H1 (cell line): Measurements from ENCODE around the gene CST2. TPM values are rescaled to one million over a fixed set of nuclear protein-coding genes. Genes with fewer than 3 reads are reported as not detected.

Experiments
- CTCF ChIA-PET: fragments of 300-600 bp; sonication (Branson Sonifier 250); formaldehyde crosslinking; loops from one replicate; lab custom pipeline; 2021; ENCODE audit not compliant: partially characterized antibody; lab: Charles Lee
- POLR2A ChIA-PET: fragments of 300-600 bp; sonication (Branson Sonifier 250); formaldehyde crosslinking; loops from one replicate; lab custom pipeline; 2021; ENCODE audit warnings: inconsistent platforms; ENCODE audit not compliant: partially characterized antibody; lab: Charles Lee
- DNase-seq, 2 experiments: peaks; one replicate each; pipeline versions ENCODE4 v3.0.0 to v3.0.0-alpha.2; 2010 to 2022; ENCODE audit warnings: low spot score in 2 of 2, low read depth in 1 of 2, mixed read lengths in 1 of 2
- FAIRE-seq: peaks from 2 replicates; lab custom pipeline; 2011; peaks lifted over from hg19 to GRCh38; lab: Jason Lieb, UNC
- H2AFZ ChIP-seq: 2 replicates; pipeline ENCODE4 v1.8.1; 2012; ENCODE audit warnings: low read length, inconsistent platforms
- H2AK5ac ChIP-seq: 2 replicates; pipeline ENCODE4 v1.6.1; 2013; ENCODE audit warnings: low read depth, low read length
- H2BK120ac ChIP-seq: replicated peaks from 2 replicates; pipeline ENCODE3; 2013; ENCODE audit warnings: low read depth, low read length, inconsistent platforms
- H2BK12ac ChIP-seq: 2 replicates; pipeline ENCODE4 v1.6.1; 2013; ENCODE audit warnings: low read depth, low read length
- H2BK15ac ChIP-seq: 2 replicates; pipeline ENCODE4 v1.6.1; 2013; ENCODE audit warnings: low read length
- H2BK20ac ChIP-seq: 2 replicates; pipeline ENCODE4 v1.6.1; 2013; ENCODE audit warnings: low read length
- H2BK5ac ChIP-seq: 2 replicates; pipeline ENCODE4 v1.6.1; 2013; ENCODE audit warnings: low read depth, low read length
- H3K14ac ChIP-seq: 2 replicates; pipeline ENCODE4 v1.6.1; 2013; ENCODE audit warnings: inconsistent platforms; ENCODE audit not compliant: insufficient read length
- H3K18ac ChIP-seq: 2 replicates; pipeline ENCODE4 v1.6.1; 2013; ENCODE audit warnings: low read length; ENCODE audit errors: extremely low read depth
- H3K23ac ChIP-seq: 2 replicates; pipeline ENCODE4 v1.6.1; 2013; ENCODE audit warnings: inconsistent platforms; ENCODE audit not compliant: insufficient read length
- H3K23me2 ChIP-seq: 2 replicates; pipeline ENCODE4 v1.6.1; 2013; ENCODE audit warnings: low read depth, low read length
- H3K27ac ChIP-seq: 2 replicates; pipeline ENCODE4 v1.6.1; 2011; ENCODE audit warnings: low read depth, low read length, inconsistent platforms
- H3K27me3 ChIP-seq, 4 experiments: replicated peaks in 1 of 4; 1 replicate in 1 of 4; 2 replicates in 3 of 4; pipeline versions ENCODE4 v1.6.1 to v1.8.1; 2011 to 2013; ENCODE audit warnings: low read length in 3 of 4, mild to moderate bottlenecking in 3 of 4, inconsistent platforms in 2 of 4, mixed read lengths in 2 of 4, moderate library complexity in 1 of 4; ENCODE audit not compliant: control insufficient read depth in 3 of 4, insufficient read depth in 3 of 4; ENCODE audit errors: extremely low read depth in 1 of 4
- H3K36me3 ChIP-seq, 4 experiments: 2 replicates each; pipeline versions ENCODE4 v1.6.1 to v1.8.1; 2011 to 2013; ENCODE audit warnings: mild to moderate bottlenecking in 4 of 4, low read length in 3 of 4, moderate library complexity in 2 of 4, control low read depth in 1 of 4, inconsistent platforms in 1 of 4; ENCODE audit not compliant: insufficient read depth in 4 of 4, control insufficient read depth in 2 of 4
- H3K4ac ChIP-seq: replicated peaks from 2 replicates; pipeline ENCODE3; 2013; ENCODE audit warnings: low read length, low read depth, mixed read lengths, inconsistent platforms; ENCODE audit not compliant: insufficient read length
- H3K4me1 ChIP-seq, 4 experiments: replicated peaks in 1 of 4; 1 replicate in 1 of 4; 2 replicates in 3 of 4; pipeline versions ENCODE4 v1.6.1 to v1.8.1; 2011 to 2013; ENCODE audit warnings: low read length in 3 of 4, inconsistent platforms in 2 of 4, mixed read lengths in 1 of 4; ENCODE audit not compliant: insufficient read depth in 4 of 4, control insufficient read depth in 3 of 4
- H3K4me2 ChIP-seq, 2 experiments: 2 replicates each; pipeline versions ENCODE4 v1.6.1 to v1.8.1; 2011 to 2013; ENCODE audit warnings: low read depth in 2 of 2, low read length in 2 of 2, control low read depth in 1 of 2, inconsistent platforms in 1 of 2, mild to moderate bottlenecking in 1 of 2; ENCODE audit not compliant: insufficient read depth in 1 of 2
- H3K4me3 ChIP-seq, 4 experiments: fragments of 200-600, 300-600 bp in 1 of 4; sonication (generic), shearing (Covaris generic), sonication (Bioruptor Twin) in 1 of 4; 2 replicates each; pipeline versions ENCODE4 v1.5.1 to v1.8.1; 2011 to 2016; ENCODE audit warnings: low read length in 4 of 4, low read depth in 3 of 4, control low read depth in 2 of 4, inconsistent platforms in 2 of 4, mild to moderate bottlenecking in 2 of 4, mixed read lengths in 1 of 4, moderate library complexity in 1 of 4; ENCODE audit not compliant: insufficient read depth in 2 of 4; ENCODE audit errors: extremely low read depth in 1 of 4
- H3K56ac ChIP-seq: replicated peaks from 2 replicates; pipeline ENCODE3; 2013; ENCODE audit warnings: low read depth, mild to moderate bottlenecking, mixed read lengths, low read length, inconsistent platforms; ENCODE audit not compliant: insufficient read length
- H3K79me1 ChIP-seq: 2 replicates; pipeline ENCODE4 v1.6.1; 2013; ENCODE audit warnings: low read depth, low read length, control low read depth
- H3K79me2 ChIP-seq, 2 experiments: 2 replicates each; pipeline versions ENCODE4 v1.6.1 to v1.8.1; 2012 to 2013; ENCODE audit warnings: low read length in 2 of 2, mild to moderate bottlenecking in 2 of 2, inconsistent platforms in 1 of 2; ENCODE audit not compliant: insufficient read depth in 2 of 2, control insufficient read depth in 1 of 2
- H3K9ac ChIP-seq, 4 experiments: replicated peaks in 1 of 4; 1 replicate in 1 of 4; 2 replicates in 3 of 4; pipeline versions ENCODE4 v1.6.1 to v1.8.1; 2011 to 2013; ENCODE audit warnings: low read depth in 3 of 4, low read length in 3 of 4, control low read depth in 2 of 4, mild to moderate bottlenecking in 2 of 4, moderate library complexity in 2 of 4, inconsistent platforms in 1 of 4; ENCODE audit errors: extremely low read depth in 1 of 4
- H3K9me3 ChIP-seq, 2 experiments: 2 replicates each; pipeline versions ENCODE4 v1.6.1 to v1.8.1; 2012 to 2013; ENCODE audit warnings: mild to moderate bottlenecking in 2 of 2, moderate library complexity in 2 of 2, control low read depth in 1 of 2, inconsistent platforms in 1 of 2, low read depth in 1 of 2, low read length in 1 of 2, mixed read lengths in 1 of 2; ENCODE audit not compliant: insufficient read depth in 2 of 2
- H4K20me1 ChIP-seq, 2 experiments: replicated peaks in 1 of 2; 2 replicates each; pipeline versions ENCODE3 to v1.8.1; 2011 to 2013; ENCODE audit warnings: inconsistent platforms in 2 of 2, low read length in 2 of 2, mild to moderate bottlenecking in 1 of 2; ENCODE audit not compliant: insufficient read depth in 2 of 2, control insufficient read depth in 1 of 2
- H4K5ac ChIP-seq: 2 replicates; pipeline ENCODE4 v1.6.1; 2013; ENCODE audit warnings: low read length, low read depth, mixed read lengths, inconsistent platforms; ENCODE audit not compliant: insufficient read length
- H4K8ac ChIP-seq: 2 replicates; pipeline ENCODE4 v1.8.0; 2013; ENCODE audit warnings: mild to moderate bottlenecking, moderate library complexity, low read length, inconsistent platforms; ENCODE audit not compliant: insufficient read depth; ENCODE audit errors: extremely low read depth
- H4K91ac ChIP-seq: replicated peaks from 2 replicates; pipeline ENCODE3; 2013; ENCODE audit warnings: low read length, mixed read lengths, inconsistent platforms; ENCODE audit not compliant: insufficient read length
- CEBPB ChIP-seq: IDR thresholded peaks from 2 replicates; pipeline ENCODE4 v1.6.1; 2012; ENCODE audit warnings: low read depth, low read length
- JUND ChIP-seq: IDR thresholded peaks from 2 replicates; pipeline ENCODE4 v1.6.1; 2011; ENCODE audit warnings: mild to moderate bottlenecking, improper control_type of control experiment, low read length
- NANOG ChIP-seq: IDR thresholded peaks from 2 replicates; pipeline ENCODE4 v1.6.1; 2011; ENCODE audit warnings: low read length, low read depth, mild to moderate bottlenecking, inconsistent platforms; ENCODE audit not compliant: insufficient read depth, poor library complexity, severe bottlenecking
- WGBS, 2 experiments: shearing (Covaris generic) in 1 of 2; methylation state at CpG; one replicate each; pipeline versions ENCODE4 v1.1.6 to v1.1.7; 2013 to 2015; ENCODE audit warnings: low lambda C conversion rate in 2 of 2, mixed read lengths in 2 of 2, inconsistent platforms in 1 of 2, low coverage in 1 of 2, missing lambda C conversion rate in 1 of 2; ENCODE audit not compliant: insufficient replicate concordance in 2 of 2, insufficient coverage in 1 of 2, insufficient read length in 1 of 2; ENCODE audit errors: extremely low coverage in 1 of 2, missing lambda C conversion rate in 1 of 2; 5-methylcytosine and 5-hydroxymethylcytosine counted together
- polyA plus RNA-seq, 7 experiments: library from polyadenylated mRNA; depleted of rRNA in 3 of 7; stranded (reverse) in 5 of 7; unstranded in 2 of 7; fragments of >200 nt in 5 of 7; fragments of 200-250 nt in 2 of 7; gene quantifications; 1 replicate in 5 of 7; 2 replicates in 1 of 7; 4 replicates in 1 of 7; pipeline versions ENCODE4 v1.2.1 to v1.2.3, GENCODE V29; 2011 to 2013; ENCODE audit warnings: missing spikeins in 2 of 7, mixed read lengths in 2 of 7
- total RNA-seq: library from RNA; stranded (reverse); fragmentation: NEBNext Ultra II Directional; extraction: Animal tissue kit (Norgen Biotek cat#: 25700); gene quantifications from 2 replicates; pipeline ENCODE4 v1.2.1, GENCODE V29; 2021

The CST2 gene
- total and polyA plus RNA-seq, 2 of the 8 experiments (the other 6 are each of a cell fraction or from before 2014, with no cell fraction given) = not detected

GRCh38 chr20:23868321-23868720 is 41.8 kb upstream of the CST2 start:
- TF ChIP-seq JUND (no peak), NANOG (no peak), CEBPB (peak; percentile 80)
- Histone ChIP-seq H4K8ac (no peak overlapping the region), H2BK5ac (peak overlapping the region; percentile 61; the same call in 1 of the 2 replicates), H3K9ac (no peak overlapping the region), H3K23me2 (no peaks in the 10 kb centered on the region), H3K18ac (no peak overlapping the region), H2BK20ac (0 out of 2 replicates have a peak overlapping the region, but pooled peaks have one; percentile 88), H2BK15ac (no peak overlapping the region), H3K14ac (no peak overlapping the region), H2AFZ (no peak overlapping the region), H2AK5ac (no peak overlapping the region), H4K5ac (no peak overlapping the region), H3K27ac (no peak overlapping the region), H2BK120ac (no peak overlapping the region), H3K36me3 (no peaks in the 10 kb centered on the region), H3K23ac (no peak overlapping the region), H3K4me3 (peak overlapping the region in 2 of 4 experiments; percentile 10 to 50; a peak in 3 of 8 replicates), H3K56ac (no peak overlapping the region), H4K91ac (no peak overlapping the region), H3K4me2 (peak overlapping the region; percentile 59 to 73), H3K27me3 (no peaks in the 10 kb centered on the region), H3K79me2 (no peaks in the 10 kb centered on the region), H3K9me3 (no peaks in the 10 kb centered on the region), H3K4ac (no peak overlapping the region), H3K79me1 (no peaks in the 10 kb centered on the region), H3K4me1 (peaks cover 9 to 31% (median 17%) of the 10 kb centered on the region in 4 experiments; a peak in 6 of 7 replicates), H2BK12ac (no peak overlapping the region), H4K20me1 (no peaks in the 10 kb centered on the region)
- ChIA-PET POLR2A (interaction anchor here (0.6 kb wide), 1 partner anchor 37 kb away, joined by 3 read pairs; no protein-coding TSS in a partner anchor), CTCF (interaction anchor here (0.7 to 0.9 kb wide), 3 partner anchors 43 to 924 kb away, joined by 3 to 5 read pairs (median 4); no protein-coding TSS in a partner anchor)
- no peak for DNase-seq
- FAIRE-seq = peak; percentile 24
- WGBS, 2 experiments = 5% methylated on average over 5 of the region's 5 CpGs; no CpG with 5 or more reads in 1 of the 2 experiments
